HG02970 (cell line): Measurements from ENCODE around the gene AKNAD1.
"Not testable (repeated sequence)": the region's sequence is repeated elsewhere in the genome, so short reads cannot be mapped to it uniquely, and the experiment has no call there.

Source experiments
- ATAC-seq: cut with Tn5 transposase; IDR thresholded peaks from one replicate; pipeline ENCODE4 v1.9.1; 2021; ENCODE audit warnings: mild to moderate bottlenecking, moderate library complexity, moderate number of reproducible peaks; ENCODE audit not compliant: unreplicated experiment, low FRiP score

Gene AKNAD1, protein sequence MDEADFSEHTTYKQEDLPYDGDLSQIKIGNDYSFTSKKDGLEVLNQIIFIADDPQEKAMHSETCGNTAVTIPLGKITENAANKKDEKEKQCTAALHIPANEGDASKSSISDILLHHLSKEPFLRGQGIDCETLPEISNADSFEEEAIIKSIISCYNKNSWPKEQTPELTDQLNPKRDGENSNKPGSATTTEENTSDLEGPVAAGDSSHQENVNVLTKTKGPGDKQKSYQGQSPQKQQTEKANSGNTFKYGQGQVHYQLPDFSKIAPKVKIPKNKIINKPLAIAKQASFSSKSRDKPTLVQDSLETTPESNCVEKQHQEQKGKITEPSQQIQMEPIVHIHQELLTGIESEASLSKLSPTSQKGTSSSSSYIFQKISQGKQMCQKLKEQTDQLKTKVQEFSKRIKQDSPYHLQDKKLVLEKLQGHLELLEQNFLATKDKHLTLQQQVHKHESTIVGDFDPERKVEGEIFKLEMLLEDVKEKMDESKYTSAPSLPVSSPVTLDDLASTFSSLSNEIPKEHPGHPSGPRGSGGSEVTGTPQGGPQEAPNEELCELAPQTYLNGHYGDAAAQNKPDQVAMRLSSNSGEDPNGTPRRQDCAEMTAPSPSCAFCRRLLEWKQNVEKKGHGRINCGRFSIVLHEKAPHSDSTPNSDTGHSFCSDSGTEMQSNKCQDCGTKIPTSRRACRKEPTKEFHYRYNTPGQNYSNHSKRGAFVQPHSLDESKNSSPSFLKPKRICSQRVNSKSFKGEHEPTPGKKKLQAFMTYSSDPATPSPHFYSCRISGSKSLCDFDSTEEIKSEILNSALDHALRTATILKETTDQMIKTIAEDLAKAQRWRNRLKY

GRCh38 chr1:108856994-108857393 is at the start of gene AKNAD1:
Gene AKNAD1, minus strand, starts transcription at chr1:108857094. Its CDS starts 4,430 bp downstream, at chr1:108852664.
- no peak for ATAC-seq

- ATAC-seq, result no peak
Observed at GRCh38 chr1:108901106-108901505, 44.2 kb upstream of the AKNAD1 start.

GRCh38 chr1:108897865-108898720 is 41.2 kb upstream of the AKNAD1 start:
- ATAC-seq, result no peak

DNA sequence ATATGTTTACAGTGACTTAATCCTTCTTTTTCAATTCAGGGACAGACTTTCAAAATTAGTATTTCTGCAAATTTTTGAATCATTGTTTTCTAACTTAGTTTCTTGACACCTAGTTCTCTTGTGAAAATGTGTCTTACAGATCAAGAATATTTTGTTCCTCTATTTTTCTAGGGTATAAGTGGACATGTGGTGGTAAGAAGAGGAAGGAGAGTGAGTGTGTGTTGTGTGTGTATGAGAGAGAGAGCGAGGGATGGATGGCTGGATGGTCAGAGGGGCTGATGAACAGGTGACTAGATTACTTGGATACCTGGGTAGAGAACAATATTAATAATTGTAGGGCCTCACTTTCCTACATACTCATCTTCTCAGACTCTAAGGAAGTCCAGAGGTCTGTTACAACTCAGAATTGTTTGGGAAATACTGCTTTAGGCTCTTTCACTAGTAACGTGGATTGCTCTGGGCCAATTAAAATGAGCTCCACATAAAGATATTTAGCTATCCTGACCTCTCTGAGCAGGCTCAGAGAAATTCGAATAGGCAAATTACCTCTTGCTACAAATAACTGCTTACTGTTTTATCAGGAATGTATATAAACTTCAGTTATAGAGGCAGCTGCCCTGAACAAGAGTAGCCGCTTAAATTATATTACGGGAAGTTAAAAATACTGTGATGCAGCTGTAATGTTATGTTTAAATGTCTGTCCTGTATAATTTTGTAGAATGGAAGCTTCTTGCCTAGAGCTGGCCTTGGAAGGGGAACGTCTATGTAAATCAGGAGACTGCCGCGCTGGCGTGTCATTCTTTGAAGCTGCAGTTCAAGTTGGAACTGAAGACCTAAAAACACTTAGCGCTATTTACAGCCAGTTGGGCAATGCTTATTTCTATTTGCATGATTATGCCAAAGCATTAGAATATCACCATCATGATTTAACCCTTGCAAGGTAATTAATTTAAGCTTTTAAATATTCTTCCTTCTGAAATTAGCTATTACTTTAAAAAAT is 39.6 kb upstream of the AKNAD1 start:
- ATAC-seq, result no peak

DNA sequence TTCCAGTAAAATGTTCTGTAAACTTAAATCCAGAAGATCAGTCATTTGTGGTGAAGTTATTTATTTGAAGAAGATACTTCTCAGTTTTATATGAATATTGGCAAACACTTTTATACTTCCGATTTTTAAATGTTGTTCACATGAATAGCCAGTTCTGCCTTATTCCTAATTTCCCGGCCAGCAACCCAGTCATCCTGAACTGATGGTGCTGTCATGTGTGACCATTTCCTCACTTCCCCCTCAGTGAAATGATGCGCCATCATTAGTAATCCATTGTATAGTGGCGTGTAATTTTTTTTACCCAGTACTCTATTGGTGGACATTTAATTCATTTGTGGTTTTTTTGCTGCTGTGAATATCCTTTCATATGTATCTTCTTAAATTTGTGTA is 36.2 kb upstream of the AKNAD1 start:
- ATAC-seq, result no peak

DNA sequence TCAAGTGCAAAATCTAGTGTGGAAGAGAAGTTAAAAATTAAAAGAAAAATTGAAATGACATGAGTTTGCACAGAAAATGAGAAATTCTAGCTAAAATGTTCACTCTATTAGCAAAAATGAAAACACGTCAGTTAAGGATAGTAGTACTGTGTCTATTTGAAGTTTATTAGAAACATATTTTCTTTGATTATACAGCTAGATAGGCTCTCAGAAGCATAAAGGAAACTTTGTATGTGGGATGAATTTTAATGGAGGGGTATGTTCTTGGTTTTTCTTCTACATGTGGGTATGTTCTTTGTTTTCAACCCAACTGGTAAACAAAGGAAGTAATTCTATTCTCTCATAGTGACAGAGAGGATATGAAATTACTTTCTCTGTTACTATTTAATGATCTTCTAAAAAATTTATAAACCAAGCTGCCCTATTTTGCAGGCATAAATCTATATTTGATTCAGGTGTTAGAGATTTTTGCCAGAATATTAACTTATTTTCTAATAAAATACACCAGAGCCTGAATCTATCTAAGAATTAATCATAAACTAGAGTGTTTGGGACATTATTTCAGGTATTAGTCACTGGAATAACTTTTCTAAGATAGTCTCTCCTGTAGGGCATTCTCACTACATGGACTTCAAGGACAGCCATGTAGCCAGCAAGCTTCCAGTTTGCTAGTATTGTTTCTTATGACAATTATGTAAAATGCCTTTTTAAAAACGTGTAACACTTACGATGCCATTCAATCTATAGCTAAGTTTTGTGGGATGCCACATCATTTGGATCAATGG is 35.7 kb upstream of the AKNAD1 start:
- no peak for ATAC-seq

GRCh38 chr1:108889706-108890384 is 33.0 kb upstream of the AKNAD1 start:
- ATAC-seq, result no peak

GRCh38 chr1:108889006-108889645 is 32.2 kb upstream of the AKNAD1 start:
- ATAC-seq, result not testable (repeated sequence)

DNA sequence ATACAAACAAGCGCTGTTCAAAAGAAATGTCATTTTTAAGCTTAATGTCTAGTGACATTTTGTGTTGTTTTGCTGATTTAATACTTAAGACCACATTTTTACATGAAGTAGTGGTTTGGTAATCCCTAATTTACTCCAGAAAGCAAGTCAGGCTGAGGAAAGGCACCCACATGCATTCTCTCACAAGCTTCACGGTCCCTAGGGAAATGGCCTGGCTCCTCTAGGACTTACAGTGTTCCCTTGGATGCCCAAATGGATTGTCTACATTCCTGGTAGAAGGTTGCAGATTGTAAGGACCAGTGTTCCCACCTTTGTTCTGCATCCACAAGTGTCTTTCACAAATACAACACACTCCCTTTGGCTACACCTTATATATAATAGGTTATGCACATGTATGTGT is 29.4 kb upstream of the AKNAD1 start:
- no peak for ATAC-seq

- ATAC-seq, result no peak
Observed at GRCh38 chr1:108884968-108885367, 28.1 kb upstream of the AKNAD1 start.

GRCh38 chr1:108882837-108883236 is 25.9 kb upstream of the AKNAD1 start:
- ATAC-seq, result no peak

DNA sequence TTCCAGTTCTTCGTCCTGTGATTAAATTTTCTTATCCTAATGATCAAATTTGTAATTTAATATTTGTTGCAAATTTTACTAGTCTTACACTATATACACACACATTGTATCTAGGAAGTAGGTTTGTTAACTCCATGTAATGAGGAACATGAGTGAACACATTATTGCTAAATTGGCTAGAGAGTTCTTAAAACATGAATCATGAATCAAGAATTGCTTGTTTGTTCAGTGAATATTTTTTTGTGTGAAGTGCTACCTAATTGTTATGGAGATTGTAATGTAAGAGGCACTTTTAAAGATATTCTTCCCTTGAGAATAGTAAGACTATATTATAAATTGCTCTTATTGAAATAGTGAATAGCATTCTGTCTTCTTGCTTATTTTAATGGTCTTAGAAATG is 24.5 kb upstream of the AKNAD1 start:
- ATAC-seq, result no peak

GRCh38 chr1:108880850-108881249 is 24.0 kb upstream of the AKNAD1 start:
- no peak for ATAC-seq

GRCh38 chr1:108878678-108879077 is 21.8 kb upstream of the AKNAD1 start:
- ATAC-seq, result no peak

DNA sequence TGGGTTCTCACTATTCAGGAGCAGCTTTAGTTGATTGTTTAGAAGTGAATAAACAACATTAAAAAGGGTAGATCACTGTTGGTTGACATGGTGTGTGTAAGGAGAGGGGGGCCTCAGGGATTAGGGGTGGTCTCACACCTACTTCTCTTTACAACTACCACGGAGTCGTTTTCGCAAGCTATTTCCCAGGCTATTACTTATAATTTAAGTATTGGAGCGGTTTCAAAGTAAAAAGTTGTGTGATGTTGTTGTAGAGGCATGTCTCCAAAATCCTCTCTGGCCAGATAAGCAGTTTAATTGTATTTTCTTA is 21.2 kb upstream of the AKNAD1 start:
- no peak for ATAC-seq

DNA sequence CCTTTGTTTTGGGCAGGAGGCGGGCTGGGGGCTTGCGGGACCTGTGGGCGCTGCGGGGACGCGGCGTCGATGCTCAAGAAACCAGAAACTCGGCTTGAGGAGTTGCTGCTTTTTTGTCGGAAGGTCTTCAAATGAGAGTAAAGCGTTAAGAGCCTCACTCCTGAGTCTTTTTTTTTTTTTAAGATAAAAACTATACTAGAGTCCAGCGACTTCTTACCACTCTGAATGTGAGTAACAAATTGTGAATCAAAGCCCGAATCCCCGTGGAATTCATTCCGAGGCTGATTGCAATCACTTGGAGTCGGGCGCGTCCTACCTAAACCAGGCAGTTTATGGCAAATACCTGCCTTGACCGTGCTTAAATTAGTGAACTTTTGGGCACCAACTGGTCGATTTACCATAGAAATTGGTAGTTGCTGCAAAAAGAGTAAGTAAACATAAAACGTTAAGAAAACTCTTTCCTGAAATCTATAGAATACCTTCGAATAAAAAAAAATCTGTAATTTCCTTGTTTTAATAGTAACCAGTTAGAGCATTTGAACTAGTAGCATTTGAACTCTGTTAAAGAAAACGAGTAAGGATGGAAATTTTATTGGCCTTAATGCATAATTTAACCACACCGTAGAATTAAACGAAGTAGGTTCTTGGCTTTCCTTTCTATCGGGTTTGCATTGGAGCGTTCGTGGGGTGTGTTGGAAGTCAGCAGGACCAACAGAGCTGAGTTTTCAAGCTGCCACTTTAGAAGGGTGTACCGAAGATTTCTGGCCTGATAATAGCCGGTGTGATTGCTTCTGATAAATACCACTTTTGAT is 20.7 kb upstream of the AKNAD1 start:
- no peak for ATAC-seq
